HG03097 (cell line): ENCODE measurements around the gene MTHFD2L.
A peak's percentile ranks its signal among the peaks of the same experiment; 100 is the strongest.
"Not testable (repeated sequence)": the region's sequence is repeated elsewhere in the genome, so short reads cannot be mapped to it uniquely, and the experiment has no call there.

ENCODE experiments used
- ATAC-seq: cut with Tn5 transposase; IDR thresholded peaks from one replicate; pipeline ENCODE4 v1.9.1; 2021; ENCODE audit not compliant: unreplicated experiment, low FRiP score

Gene MTHFD2L

DNA sequence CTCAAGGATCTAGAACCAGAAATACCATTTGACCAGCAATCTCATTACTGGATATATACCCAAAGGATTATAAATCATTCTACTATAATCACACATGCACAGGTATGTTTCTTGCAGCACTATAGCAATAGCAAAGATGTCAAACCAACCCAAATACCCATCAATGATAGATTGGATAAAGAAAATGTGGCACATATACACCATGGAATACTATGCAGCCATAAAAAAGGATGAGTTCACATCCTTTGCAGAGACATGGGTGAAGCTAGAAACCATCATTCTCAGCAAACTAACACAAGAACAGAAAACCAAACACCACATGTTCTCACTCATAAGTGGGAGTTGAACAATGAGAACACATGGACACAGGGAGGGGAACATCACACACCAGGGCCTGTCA, 25.7 kb upstream of the MTHFD2L start:
- ATAC-seq: not testable (repeated sequence)

DNA sequence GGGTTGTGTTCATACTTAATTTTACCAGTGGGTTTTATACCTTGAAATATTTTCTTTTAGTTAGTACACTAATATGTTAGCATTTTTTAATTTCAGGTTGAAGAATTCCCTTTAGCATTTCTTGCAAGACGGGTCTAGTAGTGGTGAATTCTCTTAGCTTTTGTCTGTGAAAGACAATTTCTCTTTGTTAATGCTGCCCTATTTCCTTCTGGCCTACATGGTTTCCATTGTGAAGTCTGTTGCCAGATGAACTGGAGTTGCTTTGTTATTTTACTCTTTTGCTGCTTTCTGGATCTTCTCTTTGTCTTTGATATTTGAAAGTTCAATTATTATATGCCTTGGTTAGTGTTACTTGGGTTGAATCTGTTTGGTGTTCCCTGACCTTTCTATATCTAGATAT, 25.0 kb upstream of the MTHFD2L start:
- no peak for ATAC-seq

DNA sequence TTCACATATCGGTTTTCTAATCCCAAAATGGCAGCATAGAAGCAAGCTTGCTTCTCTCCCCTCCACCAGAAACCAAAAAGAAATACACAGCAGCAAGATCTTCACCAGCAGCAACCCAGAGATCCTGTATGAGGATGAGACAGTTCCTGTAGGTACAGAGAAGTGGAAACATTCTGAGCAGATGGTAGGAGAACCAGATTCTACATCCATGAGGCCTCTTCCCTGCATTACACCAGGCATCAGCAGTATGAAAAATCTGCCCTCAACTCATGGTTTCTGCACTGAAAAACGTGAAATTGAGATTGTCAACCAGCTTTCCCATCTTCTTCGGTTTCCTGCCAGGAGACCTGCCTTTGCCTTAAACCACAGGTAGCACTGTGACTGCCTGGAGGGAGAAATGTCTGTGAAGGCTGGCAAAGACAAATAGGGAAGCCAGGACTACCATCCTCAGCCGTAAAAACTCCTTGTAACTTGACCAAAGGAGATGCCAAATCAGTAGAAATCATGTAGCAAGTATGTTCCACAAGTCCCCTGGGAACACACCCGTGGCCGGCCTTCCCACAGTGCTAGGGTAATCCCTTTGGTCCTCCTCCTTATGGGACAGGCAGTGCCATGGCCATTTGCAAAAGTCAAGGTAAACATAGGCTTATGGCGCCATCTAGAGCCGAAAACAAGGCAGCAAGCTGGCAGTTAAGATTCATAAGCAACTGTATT, 24.0 kb upstream of the MTHFD2L start:
- peak; percentile 68 for ATAC-seq

DNA sequence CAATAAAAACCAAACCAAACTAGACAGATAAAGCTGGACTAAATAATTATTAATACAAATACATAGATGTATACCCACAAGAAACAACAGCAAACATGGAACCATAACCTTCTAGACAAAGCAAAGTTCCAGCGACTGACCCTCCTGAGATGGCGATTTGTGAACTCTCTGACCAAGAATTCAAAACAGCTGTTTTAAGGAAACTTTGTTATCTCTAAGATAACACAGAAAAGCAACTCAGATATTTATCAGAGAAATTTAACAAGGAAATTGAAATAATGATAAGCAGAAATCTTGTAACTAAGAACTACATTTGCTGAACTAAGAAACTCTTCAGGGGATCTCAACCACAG, 23.4 kb upstream of the MTHFD2L start:
- no peak for ATAC-seq

- no peak for ATAC-seq
These were observed 11.3 kb upstream of the MTHFD2L start for GRCh38 chr4:74146581-74147129.

GRCh38 chr4:74148205-74148604, 9.7 kb upstream of the MTHFD2L start:
- no peak for ATAC-seq

DNA sequence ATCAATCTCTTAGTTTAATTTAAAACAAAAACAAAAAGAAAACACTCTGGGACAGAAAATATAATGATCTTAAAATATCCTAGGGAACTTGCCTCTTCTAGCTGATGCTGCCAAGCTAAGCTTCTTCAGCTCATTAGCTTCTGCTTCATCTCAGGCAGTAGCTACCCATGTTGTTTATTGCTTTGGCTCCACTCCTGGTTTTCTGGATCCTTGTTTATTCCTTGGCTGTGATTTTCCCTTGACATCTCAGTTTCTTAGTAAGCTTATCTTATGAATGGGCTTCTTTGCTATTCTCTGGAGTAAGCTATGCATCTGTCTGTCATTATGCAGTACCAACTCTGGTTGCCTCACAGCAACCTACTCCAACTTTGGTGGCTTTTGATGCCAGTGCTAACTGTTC, 5.1 kb upstream of the MTHFD2L start:
- no peak for ATAC-seq

DNA sequence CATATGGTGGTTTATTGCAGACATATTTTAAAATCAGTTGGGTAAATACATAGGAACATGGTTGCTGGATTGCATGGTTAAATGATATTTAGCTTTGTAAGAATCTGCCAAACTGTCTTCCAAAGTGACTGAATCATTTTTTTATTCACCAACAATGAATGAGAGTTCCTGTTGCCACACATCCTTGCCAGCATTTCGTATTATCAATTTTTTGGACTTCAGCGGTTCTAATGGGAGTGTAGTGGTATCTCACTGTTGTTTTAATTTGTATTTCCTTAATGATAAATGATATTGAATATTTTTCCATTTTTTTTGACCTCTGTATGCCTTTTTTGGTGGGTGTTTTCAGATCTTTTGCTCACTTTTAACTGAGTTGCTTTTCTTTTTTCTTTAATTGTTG, 1.4 kb upstream of the MTHFD2L start:
- no peak for ATAC-seq

GRCh38 chr4:74157154-74157553, 764 bp upstream of the MTHFD2L start:
- no peak for ATAC-seq

DNA sequence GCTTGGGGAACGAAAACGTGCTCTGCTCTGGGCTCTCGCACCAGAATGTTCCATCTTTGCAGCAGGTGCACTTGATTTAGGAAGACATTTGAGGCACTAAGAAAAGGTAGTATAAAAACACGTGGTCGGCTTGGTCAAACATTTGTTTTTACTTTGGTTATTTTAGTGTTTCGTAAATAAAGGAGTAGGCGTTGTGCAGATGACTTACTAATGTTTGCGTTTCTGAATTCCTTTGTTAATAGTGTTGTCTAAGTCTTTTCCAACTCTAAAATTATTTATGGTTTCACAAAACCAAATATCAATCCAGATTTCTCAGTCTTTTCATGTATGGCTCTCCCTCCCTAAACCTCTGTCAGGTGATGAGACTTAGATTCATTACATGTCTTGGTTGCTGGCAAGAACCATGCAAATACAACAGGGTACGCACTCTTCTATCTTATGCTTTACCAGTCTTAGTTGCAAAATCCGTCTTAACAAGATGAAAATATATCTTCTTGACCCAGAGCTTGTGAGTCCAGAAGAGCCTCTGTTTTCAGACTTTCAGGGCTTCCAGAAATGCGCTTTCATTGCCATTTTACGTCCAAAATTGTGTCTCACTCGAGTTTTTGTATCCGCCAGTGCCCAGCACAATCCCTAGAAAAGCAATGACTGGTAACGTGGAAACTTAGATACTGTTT, 686 bp downstream of the MTHFD2L start:
- no peak for ATAC-seq

GRCh38 chr4:74159143-74159709, 1.3 kb downstream of the MTHFD2L start:
- no peak for ATAC-seq

DNA sequence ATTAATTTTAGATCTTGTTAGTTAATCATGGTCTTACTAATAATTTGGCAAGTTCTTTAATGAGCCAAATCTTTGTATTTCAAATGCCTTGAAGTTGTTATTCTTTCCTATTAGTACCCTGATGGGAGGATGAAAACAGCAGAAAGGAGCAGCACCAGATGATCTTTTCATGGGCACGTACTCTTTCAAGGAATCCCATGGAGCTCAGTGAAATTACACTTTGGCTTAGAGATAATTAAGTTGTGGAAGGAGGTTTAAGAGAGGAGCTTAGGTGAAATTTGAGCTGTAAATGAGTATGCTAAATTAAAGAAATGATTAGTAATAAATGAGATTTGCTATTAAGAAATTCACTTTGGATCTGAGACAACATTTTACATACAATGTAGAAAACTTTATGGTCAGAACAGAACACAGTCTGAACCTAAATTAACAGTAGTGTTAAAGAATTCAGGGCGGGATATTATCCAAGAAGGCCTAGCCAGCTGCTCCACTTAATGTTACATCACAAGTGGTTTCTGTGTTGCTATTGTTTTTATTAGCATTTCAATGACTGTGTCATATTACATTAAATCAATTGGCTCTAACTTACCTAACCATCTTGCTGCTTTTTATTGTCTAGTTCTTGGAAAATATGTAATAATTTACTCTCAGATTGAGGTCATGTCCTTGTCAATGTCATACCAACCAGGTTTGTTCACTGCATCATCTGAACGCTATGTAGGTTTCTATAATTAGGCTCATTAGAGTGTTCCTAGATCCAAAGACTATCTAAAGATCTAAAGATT, 3.9 kb downstream of the MTHFD2L start:
- no peak for ATAC-seq

GRCh38 chr4:74166135-74166534, 8.2 kb downstream of the MTHFD2L start:
- ATAC-seq: no peak

- no peak for ATAC-seq
These were observed 8.9 kb downstream of the MTHFD2L start for GRCh38 chr4:74166818-74167217.

DNA sequence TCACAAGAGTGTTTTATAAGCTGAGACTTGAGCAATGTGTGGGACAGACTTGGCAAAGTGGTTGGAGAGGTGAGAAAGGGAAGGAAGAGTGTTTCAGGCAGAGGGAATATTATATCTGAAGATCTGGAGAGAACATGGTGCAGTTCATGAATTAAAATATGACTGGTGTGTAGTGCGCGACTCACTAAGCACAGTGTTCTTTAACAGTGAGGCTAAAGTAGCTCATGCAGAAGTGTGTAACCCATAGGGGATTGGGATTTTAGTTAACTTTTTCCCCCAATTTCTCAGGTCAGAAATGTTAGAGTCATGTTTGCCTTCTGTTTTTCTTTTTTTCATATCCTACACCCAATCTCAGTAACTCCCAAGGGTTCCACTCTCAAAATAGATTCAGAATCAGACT, 9.7 kb downstream of the MTHFD2L start:
- no peak for ATAC-seq

DNA sequence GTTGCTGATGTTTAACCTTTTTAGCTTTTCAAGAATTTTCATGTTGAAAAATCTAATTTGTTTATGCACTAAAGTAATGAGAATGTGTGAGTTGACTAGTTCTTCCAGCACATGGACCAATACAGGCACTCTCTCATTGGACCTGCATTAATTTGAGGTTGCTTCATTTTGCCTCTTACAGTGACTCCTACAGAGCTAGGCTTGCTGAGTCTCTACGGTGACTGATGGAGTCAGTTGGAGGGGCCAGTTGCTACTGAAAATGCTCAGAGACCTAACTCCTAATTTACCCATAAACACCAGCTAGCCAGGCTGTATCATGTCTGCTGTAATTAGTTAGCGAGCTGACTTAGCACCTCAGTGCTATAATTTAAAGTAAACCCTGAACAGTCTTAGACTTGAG, 10.9 kb downstream of the MTHFD2L start:
- no peak for ATAC-seq

DNA sequence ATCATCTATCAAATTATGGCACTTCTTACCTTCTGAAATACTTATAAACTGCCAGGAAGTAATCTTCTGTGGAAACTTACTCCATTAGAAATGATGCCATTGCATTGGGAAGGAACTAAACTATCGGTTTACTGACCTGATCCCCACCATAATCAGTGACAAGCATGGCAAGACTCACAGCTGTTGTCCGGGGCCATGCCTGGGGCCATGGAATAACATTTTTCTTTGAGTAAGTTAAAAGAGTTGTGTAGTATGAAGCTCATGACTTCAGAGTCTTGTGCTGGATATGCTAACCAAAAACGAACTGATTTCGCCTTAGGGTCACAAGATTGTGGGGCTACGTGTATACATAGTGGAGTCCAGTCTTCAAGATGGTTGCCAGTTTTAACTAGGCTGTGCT, 15.4 kb downstream of the MTHFD2L start:
- no peak for ATAC-seq

DNA sequence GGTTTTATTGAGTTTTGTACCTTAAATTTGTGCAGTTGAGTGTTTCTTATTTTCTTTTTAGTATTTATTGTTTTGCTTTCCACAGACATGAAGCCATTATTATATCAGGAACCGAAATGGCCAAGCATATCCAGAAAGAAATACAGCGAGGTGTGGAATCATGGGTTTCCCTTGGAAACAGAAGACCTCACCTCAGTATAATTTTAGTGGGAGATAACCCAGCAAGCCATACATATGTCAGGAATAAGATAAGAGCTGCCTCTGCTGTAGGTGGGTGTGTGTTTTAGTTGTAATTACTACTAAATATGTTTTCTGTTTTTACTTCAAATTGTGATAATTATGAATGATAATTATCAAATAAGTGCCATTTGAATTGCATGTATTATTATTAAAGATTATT, 16.5 kb downstream of the MTHFD2L start:
- no peak for ATAC-seq

DNA sequence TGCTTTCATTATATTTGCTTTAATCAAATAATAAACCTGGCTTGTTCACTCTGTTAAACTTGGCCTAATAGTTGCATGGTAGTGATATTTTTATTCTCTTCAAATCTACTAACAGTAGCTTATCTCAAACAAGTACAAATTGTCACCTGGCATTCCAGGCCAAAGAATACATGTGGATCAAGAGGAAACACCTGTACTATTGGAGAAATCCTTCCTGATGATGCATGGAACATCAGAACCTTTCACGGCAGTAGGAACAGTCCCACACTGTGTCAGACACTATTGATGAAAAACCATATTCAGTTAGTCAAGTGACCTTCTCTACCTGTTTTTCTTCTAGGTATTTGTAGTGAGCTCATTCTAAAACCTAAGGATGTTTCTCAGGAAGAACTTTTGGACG, 17.0 kb downstream of the MTHFD2L start:
- no peak for ATAC-seq

DNA sequence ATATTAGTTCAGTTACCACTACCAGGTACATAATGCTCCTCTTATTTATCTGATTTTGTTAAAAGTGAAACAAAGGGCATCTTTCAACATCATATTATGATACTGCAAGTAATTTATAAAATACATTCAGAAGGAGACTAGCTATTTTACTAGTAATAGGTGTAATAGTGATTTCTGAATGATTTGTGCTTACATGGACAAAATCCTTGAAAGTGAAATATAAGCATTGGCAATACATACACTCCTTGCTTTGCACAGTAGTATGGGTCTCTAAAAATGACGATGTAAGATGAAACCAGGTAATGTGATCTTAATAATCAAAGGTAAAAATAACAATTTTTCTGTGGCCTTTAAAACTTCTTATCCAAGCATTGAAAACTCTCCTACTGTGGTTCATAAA, 17.5 kb downstream of the MTHFD2L start:
- ATAC-seq: no peak

DNA sequence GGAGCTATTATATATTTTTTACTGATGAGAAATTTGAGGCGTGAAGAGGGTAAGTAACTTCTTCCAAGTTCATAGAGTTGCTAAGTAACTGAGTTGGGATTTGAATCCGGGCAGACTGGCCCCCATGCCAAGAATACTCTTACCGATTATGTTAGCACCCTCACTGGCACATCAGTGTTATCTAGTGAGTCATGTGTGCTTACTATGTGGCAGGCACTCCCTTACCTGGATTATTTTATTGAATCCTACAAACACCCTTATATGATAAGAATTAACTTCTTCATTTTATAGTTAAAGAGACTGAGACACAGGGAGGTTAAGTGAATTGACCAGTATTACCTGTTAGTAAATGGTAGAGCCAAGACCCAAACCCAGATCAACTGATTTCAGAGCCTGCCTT, 20.9 kb downstream of the MTHFD2L start:
- ATAC-seq: no peak
